H1 (cell line): Measurements from ENCODE around the gene ANGEL2. TPM values are rescaled to one million over a fixed set of nuclear protein-coding genes. Genes with fewer than 3 reads are reported as not detected.

Experiments used
- CTCF ChIA-PET: fragments of 300-600 bp; sonication (Branson Sonifier 250); formaldehyde crosslinking; loops from one replicate; lab custom pipeline; 2021; ENCODE audit not compliant: partially characterized antibody; lab: Charles Lee
- POLR2A ChIA-PET: fragments of 300-600 bp; sonication (Branson Sonifier 250); formaldehyde crosslinking; loops from one replicate; lab custom pipeline; 2021; ENCODE audit warnings: inconsistent platforms; ENCODE audit not compliant: partially characterized antibody; lab: Charles Lee
- DNase-seq, 2 experiments: peaks; one replicate each; pipeline versions ENCODE4 v3.0.0 to v3.0.0-alpha.2; 2010 to 2022; ENCODE audit warnings: low spot score in 2 of 2, low read depth in 1 of 2, mixed read lengths in 1 of 2
- FAIRE-seq: peaks from 2 replicates; lab custom pipeline; 2011; peaks lifted over from hg19 to GRCh38; lab: Jason Lieb, UNC
- H2AFZ ChIP-seq: 2 replicates; pipeline ENCODE4 v1.8.1; 2012; ENCODE audit warnings: low read length, inconsistent platforms
- H2AK5ac ChIP-seq: 2 replicates; pipeline ENCODE4 v1.6.1; 2013; ENCODE audit warnings: low read depth, low read length
- H2BK120ac ChIP-seq: replicated peaks from 2 replicates; pipeline ENCODE3; 2013; ENCODE audit warnings: low read depth, low read length, inconsistent platforms
- H2BK12ac ChIP-seq: 2 replicates; pipeline ENCODE4 v1.6.1; 2013; ENCODE audit warnings: low read depth, low read length
- H2BK15ac ChIP-seq: 2 replicates; pipeline ENCODE4 v1.6.1; 2013; ENCODE audit warnings: low read length
- H2BK20ac ChIP-seq: 2 replicates; pipeline ENCODE4 v1.6.1; 2013; ENCODE audit warnings: low read length
- H2BK5ac ChIP-seq: 2 replicates; pipeline ENCODE4 v1.6.1; 2013; ENCODE audit warnings: low read depth, low read length
- H3K14ac ChIP-seq: 2 replicates; pipeline ENCODE4 v1.6.1; 2013; ENCODE audit warnings: inconsistent platforms; ENCODE audit not compliant: insufficient read length
- H3K18ac ChIP-seq: 2 replicates; pipeline ENCODE4 v1.6.1; 2013; ENCODE audit warnings: low read length; ENCODE audit errors: extremely low read depth
- H3K23ac ChIP-seq: 2 replicates; pipeline ENCODE4 v1.6.1; 2013; ENCODE audit warnings: inconsistent platforms; ENCODE audit not compliant: insufficient read length
- H3K23me2 ChIP-seq: 2 replicates; pipeline ENCODE4 v1.6.1; 2013; ENCODE audit warnings: low read depth, low read length
- H3K27ac ChIP-seq: 2 replicates; pipeline ENCODE4 v1.6.1; 2011; ENCODE audit warnings: low read depth, low read length, inconsistent platforms
- H3K27me3 ChIP-seq, 4 experiments: replicated peaks in 1 of 4; 1 replicate in 1 of 4; 2 replicates in 3 of 4; pipeline versions ENCODE4 v1.6.1 to v1.8.1; 2011 to 2013; ENCODE audit warnings: low read length in 3 of 4, mild to moderate bottlenecking in 3 of 4, inconsistent platforms in 2 of 4, mixed read lengths in 2 of 4, moderate library complexity in 1 of 4; ENCODE audit not compliant: control insufficient read depth in 3 of 4, insufficient read depth in 3 of 4; ENCODE audit errors: extremely low read depth in 1 of 4
- H3K36me3 ChIP-seq, 4 experiments: 2 replicates each; pipeline versions ENCODE4 v1.6.1 to v1.8.1; 2011 to 2013; ENCODE audit warnings: mild to moderate bottlenecking in 4 of 4, low read length in 3 of 4, moderate library complexity in 2 of 4, control low read depth in 1 of 4, inconsistent platforms in 1 of 4; ENCODE audit not compliant: insufficient read depth in 4 of 4, control insufficient read depth in 2 of 4
- H3K4ac ChIP-seq: replicated peaks from 2 replicates; pipeline ENCODE3; 2013; ENCODE audit warnings: low read length, low read depth, mixed read lengths, inconsistent platforms; ENCODE audit not compliant: insufficient read length
- H3K4me1 ChIP-seq, 4 experiments: replicated peaks in 1 of 4; 1 replicate in 1 of 4; 2 replicates in 3 of 4; pipeline versions ENCODE4 v1.6.1 to v1.8.1; 2011 to 2013; ENCODE audit warnings: low read length in 3 of 4, inconsistent platforms in 2 of 4, mixed read lengths in 1 of 4; ENCODE audit not compliant: insufficient read depth in 4 of 4, control insufficient read depth in 3 of 4
- H3K4me2 ChIP-seq, 2 experiments: 2 replicates each; pipeline versions ENCODE4 v1.6.1 to v1.8.1; 2011 to 2013; ENCODE audit warnings: low read depth in 2 of 2, low read length in 2 of 2, control low read depth in 1 of 2, inconsistent platforms in 1 of 2, mild to moderate bottlenecking in 1 of 2; ENCODE audit not compliant: insufficient read depth in 1 of 2
- H3K4me3 ChIP-seq, 4 experiments: fragments of 200-600, 300-600 bp in 1 of 4; sonication (generic), shearing (Covaris generic), sonication (Bioruptor Twin) in 1 of 4; 2 replicates each; pipeline versions ENCODE4 v1.5.1 to v1.8.1; 2011 to 2016; ENCODE audit warnings: low read length in 4 of 4, low read depth in 3 of 4, control low read depth in 2 of 4, inconsistent platforms in 2 of 4, mild to moderate bottlenecking in 2 of 4, mixed read lengths in 1 of 4, moderate library complexity in 1 of 4; ENCODE audit not compliant: insufficient read depth in 2 of 4; ENCODE audit errors: extremely low read depth in 1 of 4
- H3K56ac ChIP-seq: replicated peaks from 2 replicates; pipeline ENCODE3; 2013; ENCODE audit warnings: low read depth, mild to moderate bottlenecking, mixed read lengths, low read length, inconsistent platforms; ENCODE audit not compliant: insufficient read length
- H3K79me1 ChIP-seq: 2 replicates; pipeline ENCODE4 v1.6.1; 2013; ENCODE audit warnings: low read depth, low read length, control low read depth
- H3K79me2 ChIP-seq, 2 experiments: 2 replicates each; pipeline versions ENCODE4 v1.6.1 to v1.8.1; 2012 to 2013; ENCODE audit warnings: low read length in 2 of 2, mild to moderate bottlenecking in 2 of 2, inconsistent platforms in 1 of 2; ENCODE audit not compliant: insufficient read depth in 2 of 2, control insufficient read depth in 1 of 2
- H3K9ac ChIP-seq, 4 experiments: replicated peaks in 1 of 4; 1 replicate in 1 of 4; 2 replicates in 3 of 4; pipeline versions ENCODE4 v1.6.1 to v1.8.1; 2011 to 2013; ENCODE audit warnings: low read depth in 3 of 4, low read length in 3 of 4, control low read depth in 2 of 4, mild to moderate bottlenecking in 2 of 4, moderate library complexity in 2 of 4, inconsistent platforms in 1 of 4; ENCODE audit errors: extremely low read depth in 1 of 4
- H3K9me3 ChIP-seq, 2 experiments: 2 replicates each; pipeline versions ENCODE4 v1.6.1 to v1.8.1; 2012 to 2013; ENCODE audit warnings: mild to moderate bottlenecking in 2 of 2, moderate library complexity in 2 of 2, control low read depth in 1 of 2, inconsistent platforms in 1 of 2, low read depth in 1 of 2, low read length in 1 of 2, mixed read lengths in 1 of 2; ENCODE audit not compliant: insufficient read depth in 2 of 2
- H4K20me1 ChIP-seq, 2 experiments: replicated peaks in 1 of 2; 2 replicates each; pipeline versions ENCODE3 to v1.8.1; 2011 to 2013; ENCODE audit warnings: inconsistent platforms in 2 of 2, low read length in 2 of 2, mild to moderate bottlenecking in 1 of 2; ENCODE audit not compliant: insufficient read depth in 2 of 2, control insufficient read depth in 1 of 2
- H4K5ac ChIP-seq: 2 replicates; pipeline ENCODE4 v1.6.1; 2013; ENCODE audit warnings: low read length, low read depth, mixed read lengths, inconsistent platforms; ENCODE audit not compliant: insufficient read length
- H4K8ac ChIP-seq: 2 replicates; pipeline ENCODE4 v1.8.0; 2013; ENCODE audit warnings: mild to moderate bottlenecking, moderate library complexity, low read length, inconsistent platforms; ENCODE audit not compliant: insufficient read depth; ENCODE audit errors: extremely low read depth
- H4K91ac ChIP-seq: replicated peaks from 2 replicates; pipeline ENCODE3; 2013; ENCODE audit warnings: low read length, mixed read lengths, inconsistent platforms; ENCODE audit not compliant: insufficient read length
- CTBP2 ChIP-seq: IDR thresholded peaks from 2 replicates; pipeline ENCODE4 v1.7.0; 2011; ENCODE audit warnings: borderline replicate concordance, mild to moderate bottlenecking, moderate library complexity, mixed read lengths, low read length; ENCODE audit not compliant: insufficient read depth, insufficient read length
- POLR2A ChIP-seq, 2 experiments: IDR thresholded peaks; 1 replicate in 1 of 2; 2 replicates in 1 of 2; pipeline ENCODE4 v1.6.1; 2011; ENCODE audit warnings: low read depth in 2 of 2, low read length in 2 of 2, mild to moderate bottlenecking in 2 of 2; ENCODE audit errors: control extremely low read depth in 1 of 2
- POLR2AphosphoS5 ChIP-seq: IDR thresholded peaks from 2 replicates; pipeline ENCODE4 v1.6.1; 2011; ENCODE audit warnings: low read depth, low read length
- WGBS, 2 experiments: shearing (Covaris generic) in 1 of 2; methylation state at CpG; one replicate each; pipeline versions ENCODE4 v1.1.6 to v1.1.7; 2013 to 2015; ENCODE audit warnings: low lambda C conversion rate in 2 of 2, mixed read lengths in 2 of 2, inconsistent platforms in 1 of 2, low coverage in 1 of 2, missing lambda C conversion rate in 1 of 2; ENCODE audit not compliant: insufficient replicate concordance in 2 of 2, insufficient coverage in 1 of 2, insufficient read length in 1 of 2; ENCODE audit errors: extremely low coverage in 1 of 2, missing lambda C conversion rate in 1 of 2; 5-methylcytosine and 5-hydroxymethylcytosine counted together
- polyA plus RNA-seq, 7 experiments: library from polyadenylated mRNA; depleted of rRNA in 3 of 7; stranded (reverse) in 5 of 7; unstranded in 2 of 7; fragments of >200 nt in 5 of 7; fragments of 200-250 nt in 2 of 7; gene quantifications; 1 replicate in 5 of 7; 2 replicates in 1 of 7; 4 replicates in 1 of 7; pipeline versions ENCODE4 v1.2.1 to v1.2.3, GENCODE V29; 2011 to 2013; ENCODE audit warnings: missing spikeins in 2 of 7, mixed read lengths in 2 of 7
- total RNA-seq: library from RNA; stranded (reverse); fragmentation: NEBNext Ultra II Directional; extraction: Animal tissue kit (Norgen Biotek cat#: 25700); gene quantifications from 2 replicates; pipeline ENCODE4 v1.2.1, GENCODE V29; 2021

The ANGEL2 gene
- total and polyA plus RNA-seq, 2 of the 8 experiments (the other 6 are each of a cell fraction or from before 2014, with no cell fraction given) = 18.1 to 39.9 TPM

- CTCF ChIA-PET = interaction anchor here (1.5 to 1.9 kb wide), 2 partner anchors 9 to 21 kb away, joined by 5 to 9 read pairs; no protein-coding TSS in a partner anchor
- no peak overlapping the region for H3K27ac ChIP-seq
- H4K20me1 ChIP-seq = peaks cover 2 to 12% of the 10 kb centered on the region in 2 experiments
Measured at GRCh38 chr1:212974711-212975110, 41.0 kb downstream of the ANGEL2 start.

More at GRCh38 chr1:212974711-212975110, 41.0 kb downstream of the ANGEL2 start:
- Histone ChIP-seq H3K56ac (no peak overlapping the region), H3K4ac (no peak overlapping the region), H4K91ac (no peak overlapping the region), H2AK5ac (no peak overlapping the region), H3K27me3 (no peaks in the 10 kb centered on the region), H2BK120ac (no peak overlapping the region), H3K79me2 (no peaks in the 10 kb centered on the region; a peak in 1 of 4 replicates), H2BK5ac (no peak overlapping the region), H3K9ac (no peak overlapping the region), H3K14ac (no peak overlapping the region), H2BK12ac (no peak overlapping the region), H2BK15ac (no peak overlapping the region), H3K4me3 (no peak overlapping the region), H3K79me1 (peaks cover 3% of the 10 kb centered on the region; the same call in 1 of the 2 replicates), H3K18ac (no peak overlapping the region), H3K4me2 (no peak overlapping the region), H3K23ac (no peak overlapping the region), H3K4me1 (peaks cover 0 to 8% (median 4%) of the 10 kb centered on the region in 4 experiments; a peak in 5 of 7 replicates), H4K8ac (no peak overlapping the region), H3K9me3 (no peaks in the 10 kb centered on the region), H2BK20ac (no peak overlapping the region), H3K23me2 (no peaks in the 10 kb centered on the region), H2AFZ (no peak overlapping the region), H3K36me3 (peaks cover 61 to 100% (median 90%) of the 10 kb centered on the region in 4 experiments), H4K5ac (no peak overlapping the region)
- TF ChIP-seq POLR2AphosphoS5 (peak; percentile 39; the same call in 1 of the 2 replicates), POLR2A (IDR thresholded peaks at IDR 0.05; ENCODE audit: control extremely low read depth in 1 of 2, low read depth in 2 of 2, low read length in 2 of 2) (0 out of 3 replicates have a peak, but pooled peaks of 1 of the 2 experiments have one; percentile 5), CTBP2 (no peak)
- POLR2A ChIA-PET = interaction anchor here (1.0 to 12.9 kb wide), 3 partner anchors 12 to 23 kb away, joined by 3 to 240 read pairs (median 76); partner anchors contain the start of gene VASH2
- DNase-seq (no peak), FAIRE-seq (no peak)
- WGBS, 2 experiments = 90% methylated on average over 6 of the region's 6 CpGs; no CpG with 5 or more reads in 1 of the 2 experiments
